ENCODE measurements around the gene METTL2B. TPM values are rescaled to one million over a fixed set of nuclear protein-coding genes. Genes with fewer than 3 reads are reported as not detected.

The METTL2B gene
- total RNA-seq, 2 experiments from 2014 or later: 42.2 to 42.8 TPM

DNA sequence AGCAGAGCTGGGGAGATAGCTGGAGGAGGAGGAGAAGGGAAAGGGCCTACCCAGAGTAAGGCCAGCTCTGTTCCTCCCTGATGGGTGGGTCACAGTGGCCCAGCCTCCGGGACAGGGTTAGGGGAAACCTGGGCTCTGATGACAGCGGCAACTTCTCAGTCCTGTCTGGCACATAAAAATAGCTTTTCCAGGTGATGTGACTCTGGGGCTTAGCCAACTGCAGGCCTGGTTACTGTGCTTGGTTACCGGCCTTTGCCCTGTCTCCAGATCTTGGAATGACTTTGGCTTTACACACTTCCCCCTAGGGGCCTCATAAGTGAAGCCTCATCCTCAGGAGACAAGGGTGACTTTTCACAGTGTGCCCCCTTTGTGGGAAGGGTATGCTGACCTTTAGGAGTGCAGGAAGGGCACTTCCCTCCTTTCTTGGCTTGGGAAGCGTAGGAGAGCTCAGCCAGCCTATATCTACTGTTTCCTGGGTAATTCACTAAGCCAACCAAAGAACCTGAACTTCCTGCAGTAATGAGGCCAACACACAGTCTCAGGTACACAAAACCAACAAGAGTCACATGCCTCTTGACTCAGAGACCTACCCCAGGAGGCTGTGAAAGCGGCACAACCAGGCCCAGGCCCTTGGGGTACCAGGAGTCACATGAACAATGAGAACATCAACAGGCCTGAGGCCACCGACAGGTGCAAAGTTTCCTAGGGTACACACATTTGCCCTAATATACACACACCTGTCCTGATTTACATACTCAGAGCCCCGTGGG is 32.5 kb upstream of the METTL2B start:
- POLR2A ChIA-PET: interaction anchor here (1.0 to 1.3 kb wide), 3 partner anchors 10 to 16 kb away, joined by 3 read pairs; partner anchors contain the start of gene HILPDA
- DNase-seq: no peak
- CTCF ChIA-PET: interaction anchor here (0.8 to 4.4 kb wide), 8 partner anchors 9 to 46 kb away, joined by 3 to 30 read pairs (median 3); partner anchors contain the start of gene HILPDA
- Mint-ChIP-seq H3K9me3 (no peaks in the 10 kb centered on the region), H3K4me1 (ENCODE audit: low read depth) (peaks cover 7% of the 10 kb centered on the region), H3K36me3 (no peaks in the 10 kb centered on the region), H3K27ac (no peak overlapping the region), H3K4me3 (no peak overlapping the region), H3K27me3 (no peaks in the 10 kb centered on the region)
- intact Hi-C loops (cut with micrococcal nuclease): no loop called here

DNA sequence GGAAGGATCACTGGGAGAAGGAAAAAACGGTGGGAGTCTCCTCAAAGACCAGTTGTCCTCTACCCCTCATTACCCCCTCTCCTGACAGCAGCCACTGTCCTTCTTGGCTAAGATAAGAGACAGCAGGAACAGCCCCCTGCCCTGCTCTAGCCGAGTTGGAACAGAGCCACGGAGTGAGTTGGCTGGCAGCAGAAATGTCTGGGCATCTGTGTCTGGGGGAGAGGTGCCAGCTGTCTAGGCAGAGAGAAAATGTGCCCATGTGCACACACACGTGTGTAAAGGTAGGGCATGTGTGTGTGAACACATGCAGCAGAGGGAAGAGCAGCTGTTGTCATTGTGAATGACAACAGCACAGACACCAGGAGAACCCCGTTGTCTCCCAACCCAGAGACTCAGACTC is 30.2 kb upstream of the METTL2B start:
- peaks cover 19% of the 10 kb centered on the region for H3K4me1 Mint-ChIP-seq (ENCODE audit: low read depth)
- no peaks in the 10 kb centered on the region for H3K27me3 Mint-ChIP-seq
- no peaks in the 10 kb centered on the region for H3K9me3 Mint-ChIP-seq
- intact Hi-C loops (cut with micrococcal nuclease): no loop called here
- CTCF ChIA-PET: interaction anchor here (1.6 to 4.4 kb wide), 2 partner anchors 15 to 19 kb away, joined by 8 to 30 read pairs; no protein-coding TSS in a partner anchor
- H3K27ac Mint-ChIP-seq: no peak overlapping the region
- no peak overlapping the region for H3K4me3 Mint-ChIP-seq
- POLR2A ChIA-PET: interaction anchor here (1.0 kb wide), 1 partner anchor 9 kb away, joined by 4 read pairs; the partner anchor contains the start of gene HILPDA
- DNase-seq: no peak
- no peaks in the 10 kb centered on the region for H3K36me3 Mint-ChIP-seq

DNA sequence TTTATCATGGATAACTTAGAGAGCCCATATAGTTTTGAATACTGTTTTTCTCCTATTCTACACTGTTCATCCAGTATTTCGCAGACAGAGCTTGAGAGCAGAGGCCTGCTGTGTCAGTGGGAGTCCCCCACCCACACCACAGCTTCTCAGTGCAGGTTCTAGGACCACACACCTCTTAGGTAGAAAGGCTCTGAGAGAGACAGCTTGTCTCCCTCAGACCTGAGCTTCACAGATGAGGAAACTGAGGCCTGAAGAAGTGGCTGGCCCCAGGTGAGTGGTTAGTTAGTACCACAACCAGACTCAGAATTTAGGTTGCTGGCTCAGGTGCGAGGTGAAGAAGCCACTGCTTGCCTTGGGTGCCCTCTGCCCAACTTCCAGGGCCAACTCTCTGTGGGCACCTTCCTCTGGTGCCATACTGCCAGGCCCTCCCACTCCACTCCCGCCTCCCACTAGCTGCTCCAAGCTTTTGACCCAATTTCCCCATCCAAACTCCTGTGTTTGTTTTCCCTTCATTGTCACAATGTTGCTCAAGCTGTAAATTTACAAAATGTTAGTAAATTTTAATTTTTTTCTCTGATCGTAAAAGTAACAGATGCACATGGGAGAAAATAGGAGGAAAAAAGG is 28.5 kb upstream of the METTL2B start:
- Mint-ChIP-seq H3K9me3 (no peaks in the 10 kb centered on the region), H3K4me3 (no peak overlapping the region), H3K27ac (no peak overlapping the region), H3K4me1 (ENCODE audit: low read depth) (peaks cover 34% of the 10 kb centered on the region), H3K27me3 (peaks cover 5% of the 10 kb centered on the region), H3K36me3 (no peaks in the 10 kb centered on the region)
- CTCF ChIA-PET: interaction anchor here (1.0 to 2.9 kb wide), 5 partner anchors 12 to 50 kb away, joined by 3 to 25 read pairs (median 4); no protein-coding TSS in a partner anchor
- intact Hi-C loops (cut with micrococcal nuclease): no loop called here
- POLR2A ChIA-PET: no interaction called here
- DNase-seq: peak; percentile 28

DNA sequence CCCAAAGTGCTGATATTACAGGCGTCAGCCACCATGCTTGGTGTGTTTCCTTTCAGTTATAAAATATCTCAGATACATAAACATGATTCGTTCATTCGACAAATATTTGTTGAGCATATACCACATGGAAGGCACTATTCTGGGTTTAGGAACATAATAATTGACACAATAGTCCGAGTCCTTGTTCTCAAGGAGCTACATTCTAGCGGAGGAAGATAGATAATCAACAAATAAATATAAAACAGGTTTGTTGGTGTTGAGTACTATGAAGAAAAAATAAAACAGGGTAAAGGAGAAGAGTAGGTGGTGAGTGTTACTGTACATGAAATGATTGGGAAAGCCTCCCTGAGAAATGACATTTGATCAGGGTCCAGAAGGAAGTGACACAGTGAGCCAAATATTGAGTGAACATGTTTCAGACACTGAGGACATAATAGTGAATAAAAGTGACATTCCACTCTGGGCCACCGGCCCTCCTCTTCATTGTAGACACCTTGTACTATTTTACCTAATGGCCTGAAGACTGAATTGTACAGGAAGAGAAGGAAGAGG is 27.7 kb upstream of the METTL2B start:
- POLR2A ChIA-PET: no interaction called here
- peaks cover 5% of the 10 kb centered on the region for H3K27me3 Mint-ChIP-seq
- intact Hi-C loops (cut with micrococcal nuclease): no loop called here
- H3K36me3 Mint-ChIP-seq: no peaks in the 10 kb centered on the region
- no peaks in the 10 kb centered on the region for H3K9me3 Mint-ChIP-seq
- peaks cover 34% of the 10 kb centered on the region for H3K4me1 Mint-ChIP-seq (ENCODE audit: low read depth)
- DNase-seq: no peak
- no peak overlapping the region for H3K27ac Mint-ChIP-seq
- CTCF ChIA-PET: interaction anchor here (1.0 to 2.9 kb wide), 4 partner anchors 12 to 51 kb away, joined by 4 to 25 read pairs (median 12); no protein-coding TSS in a partner anchor
- no peak overlapping the region for H3K4me3 Mint-ChIP-seq

DNA sequence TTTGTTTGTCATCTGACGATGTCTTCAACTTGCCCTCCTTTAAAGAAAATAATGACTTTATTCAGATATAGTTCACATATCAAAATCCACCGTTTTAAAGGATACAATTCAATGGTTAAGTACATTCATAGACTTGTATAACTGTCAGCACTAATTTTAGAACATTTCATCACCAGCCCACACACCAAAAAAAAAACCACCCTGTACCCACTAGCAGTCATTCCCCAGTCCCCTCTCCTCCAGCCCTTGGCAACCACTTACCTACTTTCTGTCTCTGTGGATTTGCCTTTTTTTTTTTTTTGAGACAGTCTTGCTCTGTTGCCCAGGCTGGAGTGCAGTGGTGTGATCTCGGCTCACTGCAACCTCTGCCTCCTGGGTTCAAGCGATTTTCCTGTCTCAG is 26.1 kb upstream of the METTL2B start:
- ChIA-PET POLR2A (no interaction called here), CTCF (interaction anchor here (1.1 to 2.9 kb wide), 2 partner anchors 10 to 25 kb away, joined by 5 to 20 read pairs; no protein-coding TSS in a partner anchor)
- H3K36me3 Mint-ChIP-seq: no peaks in the 10 kb centered on the region
- DNase-seq: no peak
- intact Hi-C loops (cut with micrococcal nuclease): loop anchor here (10.0 kb wide), 1 partner anchor 414 kb away; the partner anchor contains the start of gene ATP6V1F
- peak overlapping the region; percentile 42 for H3K27ac Mint-ChIP-seq
- H3K9me3 Mint-ChIP-seq: no peaks in the 10 kb centered on the region
- no peak overlapping the region for H3K4me3 Mint-ChIP-seq
- peaks cover 5% of the 10 kb centered on the region for H3K27me3 Mint-ChIP-seq
- H3K4me1 Mint-ChIP-seq (ENCODE audit: low read depth): peaks cover 46% of the 10 kb centered on the region

DNA sequence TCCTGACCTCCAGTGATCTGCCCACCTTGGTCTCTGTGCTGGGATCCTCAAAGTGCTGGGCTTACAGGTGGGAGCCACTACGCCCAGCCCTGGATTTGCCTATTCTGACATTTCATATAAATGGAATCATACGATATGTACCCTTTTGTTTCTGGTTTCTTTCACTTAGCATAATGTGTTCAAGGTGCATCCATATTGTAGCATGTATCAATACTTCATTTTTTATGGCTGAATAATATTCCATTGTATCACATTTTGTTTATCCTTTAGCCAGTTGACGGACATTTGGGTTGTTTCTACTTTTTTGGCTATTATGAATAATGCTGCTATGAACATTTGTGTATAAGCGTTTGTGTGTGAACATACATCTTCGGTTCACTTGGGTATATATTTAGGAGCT is 25.6 kb upstream of the METTL2B start:
- Mint-ChIP-seq H3K27ac (no peak overlapping the region), H3K9me3 (no peaks in the 10 kb centered on the region), H3K4me3 (no peak overlapping the region), H3K36me3 (peaks cover under 1% of the 10 kb centered on the region), H3K4me1 (ENCODE audit: low read depth) (peaks cover 46% of the 10 kb centered on the region), H3K27me3 (peaks cover 5% of the 10 kb centered on the region)
- ChIA-PET POLR2A (no interaction called here), CTCF (interaction anchor here (1.2 to 3.8 kb wide), 2 partner anchors 10 to 24 kb away, joined by 3 to 56 read pairs; no protein-coding TSS in a partner anchor)
- intact Hi-C loops (cut with micrococcal nuclease): loop anchor here (1.0 to 10.0 kb wide), 2 partner anchors 8 to 414 kb away; partner anchors contain the start of gene ATP6V1F
- no peak for DNase-seq

DNA sequence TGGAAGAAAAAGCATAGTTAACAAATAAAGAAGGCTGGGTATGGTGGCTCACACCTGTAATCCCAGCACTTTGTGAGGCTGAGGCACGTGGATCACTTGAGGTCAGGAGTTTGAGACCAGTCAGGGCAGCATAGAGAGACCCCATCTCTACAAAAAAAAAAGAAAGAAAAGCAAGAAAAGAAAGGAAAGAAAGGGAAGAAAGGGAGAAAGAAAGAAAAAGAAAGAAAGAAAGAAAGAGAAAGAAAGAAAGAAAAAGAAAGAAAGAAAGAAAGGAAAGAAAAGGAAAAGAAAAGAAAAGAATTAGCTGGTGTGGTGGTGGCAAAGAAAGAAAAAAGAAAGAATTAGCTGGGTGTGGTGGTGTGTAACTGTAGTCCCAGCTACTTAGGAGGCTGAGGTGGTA is 24.0 kb upstream of the METTL2B start:
- ChIA-PET POLR2A (interaction anchor here (0.8 kb wide), 1 partner anchor 11 kb away, joined by 3 read pairs; no protein-coding TSS in a partner anchor), CTCF (interaction anchor here (1.5 to 3.8 kb wide), 3 partner anchors 9 to 54 kb away, joined by 4 to 56 read pairs (median 7); no protein-coding TSS in a partner anchor)
- Mint-ChIP-seq H3K36me3 (peaks cover 14% of the 10 kb centered on the region), H3K9me3 (no peaks in the 10 kb centered on the region), H3K4me3 (no peak overlapping the region), H3K27ac (no peak overlapping the region), H3K27me3 (peaks cover 5% of the 10 kb centered on the region), H3K4me1 (ENCODE audit: low read depth) (peaks cover 53% of the 10 kb centered on the region)
- no peak for DNase-seq
- intact Hi-C loops (cut with micrococcal nuclease): loop anchor here (10.0 kb wide), 1 partner anchor 412 kb away; the partner anchor contains the start of gene ATP6V1F

DNA sequence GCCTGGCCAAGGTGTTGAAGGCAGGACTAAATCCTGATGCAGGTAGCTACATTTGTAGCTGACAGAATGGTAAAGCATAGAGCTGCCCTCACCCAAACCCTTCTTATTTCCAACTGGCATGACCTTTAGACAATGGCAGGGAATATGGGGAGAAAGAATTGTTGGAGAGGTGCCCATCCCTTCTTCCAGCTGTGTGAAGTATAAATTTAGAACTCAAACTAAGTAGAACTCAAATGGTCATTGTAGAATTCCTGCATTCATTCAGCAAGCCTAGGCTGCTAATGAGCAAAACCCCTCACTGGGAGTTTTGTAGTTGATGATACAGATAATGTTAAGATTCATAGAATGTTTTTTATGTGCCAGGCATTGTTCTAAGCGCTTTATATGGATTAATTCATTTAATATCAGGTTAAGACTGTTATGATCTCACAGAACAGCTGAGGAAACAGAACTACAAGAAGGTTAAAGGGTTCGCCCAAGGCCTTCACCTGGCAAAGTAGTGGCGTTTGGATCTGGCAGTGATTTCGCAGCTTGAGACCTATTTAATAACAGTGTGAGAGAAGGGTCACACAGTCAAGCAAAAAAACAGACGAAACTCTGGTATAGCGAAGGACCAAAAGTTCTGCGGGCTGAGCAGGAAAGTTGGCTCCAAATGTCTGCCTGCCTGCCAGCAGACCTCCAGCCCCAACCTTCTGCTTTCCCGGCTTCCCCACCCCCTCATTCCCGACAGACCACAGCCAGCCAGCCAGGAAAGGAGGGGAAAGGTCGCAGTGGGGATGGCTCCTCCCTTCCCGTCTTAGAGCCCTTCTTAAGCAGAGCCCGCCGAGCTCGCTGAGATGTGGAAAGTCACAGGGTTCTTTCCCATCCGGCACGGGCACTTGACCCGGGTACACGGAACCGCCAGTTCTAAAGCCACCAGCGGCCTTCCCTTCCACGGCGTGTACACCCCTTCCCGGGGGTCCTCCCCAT is 22.4 kb upstream of the METTL2B start:
- H3K4me1 Mint-ChIP-seq (ENCODE audit: low read depth): peaks cover 59% of the 10 kb centered on the region
- ChIA-PET POLR2A (interaction anchor here (1.2 kb wide), 1 partner anchor 10 kb away, joined by 3 read pairs; no protein-coding TSS in a partner anchor), CTCF (interaction anchor here (0.6 to 3.8 kb wide), 8 partner anchors 10 to 106 kb away, joined by 3 to 56 read pairs (median 4); no protein-coding TSS in a partner anchor)
- peaks cover 24% of the 10 kb centered on the region for H3K36me3 Mint-ChIP-seq
- no peak overlapping the region for H3K4me3 Mint-ChIP-seq
- no peaks in the 10 kb centered on the region for H3K9me3 Mint-ChIP-seq
- H3K27ac Mint-ChIP-seq: peak overlapping the region; percentile 18
- peaks cover 5% of the 10 kb centered on the region for H3K27me3 Mint-ChIP-seq
- intact Hi-C loops (cut with micrococcal nuclease): loop anchor here (2.0 to 10.0 kb wide), 2 partner anchors 23 to 411 kb away; partner anchors contain the start of genes ATP6V1F and METTL2B
- no peak for DNase-seq

DNA sequence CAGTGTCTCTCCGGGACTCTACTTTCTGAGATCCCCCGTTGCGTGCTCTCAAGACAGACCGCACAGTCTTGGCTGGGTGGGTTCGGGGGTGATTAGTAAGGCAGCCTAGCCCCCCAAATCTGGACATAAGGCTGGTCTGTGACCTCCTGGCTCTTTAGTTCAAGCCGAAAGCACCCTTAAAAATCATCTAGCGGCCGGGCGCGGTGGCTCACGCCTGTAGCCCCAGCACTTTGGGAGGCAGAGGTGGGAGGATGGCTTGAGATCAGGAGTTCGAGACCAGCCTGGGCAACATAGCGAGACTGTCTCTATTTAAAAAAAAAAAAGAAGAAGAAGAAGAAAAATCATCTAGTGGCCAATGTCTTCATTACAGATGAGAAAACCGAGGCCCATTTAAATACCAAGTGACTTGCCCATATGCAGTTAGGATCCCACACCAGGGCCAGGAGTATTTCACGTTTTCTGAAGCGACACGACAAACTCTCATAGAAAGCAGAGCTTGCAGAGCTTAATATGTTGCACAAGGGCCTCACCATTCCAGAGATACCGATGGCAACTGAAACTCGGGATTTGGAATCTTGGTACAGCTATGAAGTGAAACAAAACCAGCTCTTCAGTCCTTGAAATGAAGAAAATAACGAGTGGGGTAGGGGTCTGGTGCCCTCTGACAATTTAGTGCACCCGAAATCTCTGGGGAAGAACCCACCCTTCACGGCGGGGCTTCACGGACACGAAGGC is 21.6 kb upstream of the METTL2B start:
- Mint-ChIP-seq H3K9me3 (no peaks in the 10 kb centered on the region), H3K36me3 (peaks cover 30% of the 10 kb centered on the region), H3K27ac (peak overlapping the region; percentile 95), H3K27me3 (peaks cover 5% of the 10 kb centered on the region), H3K4me1 (ENCODE audit: low read depth) (peaks cover 68% of the 10 kb centered on the region), H3K4me3 (peak overlapping the region; percentile 96)
- ChIA-PET POLR2A (interaction anchor here (0.8 to 1.3 kb wide), 4 partner anchors 9 to 45 kb away, joined by 3 to 4 read pairs (median 3); no protein-coding TSS in a partner anchor), CTCF (interaction anchor here (0.6 to 1.8 kb wide), 9 partner anchors 10 to 472 kb away, joined by 3 to 26 read pairs (median 3); partner anchors contain the start of gene RBM28)
- no peak for DNase-seq
- intact Hi-C loops (cut with micrococcal nuclease): loop anchor here (1.0 to 10.0 kb wide), 4 partner anchors 22 to 803 kb away; partner anchors contain the start of genes ATP6V1F, IMPDH1, METTL2B and SND1
